OCI-LY3 (cell line): ENCODE data around the gene MUC16.

Experiments used
- CTCF ChIP-seq: fragments of 200-600, 300-600 bp; sonication (generic); IDR thresholded peaks from 2 replicates; pipeline ENCODE4 v1.5.1; 2014; ENCODE audit warnings: antibody characterized with exemption, low read length, low read depth
- EZH2phosphoT487 ChIP-seq: fragments of 200-600 bp; shearing (Covaris generic); IDR thresholded peaks from 2 replicates; pipeline ENCODE4 v1.6.1; 2018; ENCODE audit warnings: antibody characterized with exemption, mixed run types, low read depth

DNA sequence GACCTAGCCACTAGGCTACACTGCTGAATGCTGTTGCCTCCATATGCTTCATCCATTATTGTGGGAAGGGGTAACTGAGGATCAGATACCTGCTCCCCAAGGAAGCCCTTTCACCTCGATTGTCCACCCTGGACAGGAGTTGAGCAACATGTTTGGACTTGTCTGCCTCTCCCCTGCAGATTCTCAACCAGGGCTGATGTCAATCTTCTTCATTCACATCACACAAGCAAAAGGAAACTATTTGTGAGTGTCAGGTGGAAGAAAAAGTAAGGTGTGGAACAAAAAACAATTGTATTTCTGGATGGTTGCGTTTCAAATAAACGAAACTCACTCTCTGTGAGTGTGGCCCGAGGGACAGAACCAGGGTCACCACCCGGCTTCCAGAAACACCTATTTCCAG, 29.5 kb upstream of the MUC16 start:
- TF ChIP-seq EZH2phosphoT487 (no peak), CTCF (no peak)
